ENCODE results near the gene C3orf49. TPM values are rescaled to one million over a fixed set of nuclear protein-coding genes. Genes with fewer than 3 reads are reported as not detected.

Gene C3orf49, protein sequence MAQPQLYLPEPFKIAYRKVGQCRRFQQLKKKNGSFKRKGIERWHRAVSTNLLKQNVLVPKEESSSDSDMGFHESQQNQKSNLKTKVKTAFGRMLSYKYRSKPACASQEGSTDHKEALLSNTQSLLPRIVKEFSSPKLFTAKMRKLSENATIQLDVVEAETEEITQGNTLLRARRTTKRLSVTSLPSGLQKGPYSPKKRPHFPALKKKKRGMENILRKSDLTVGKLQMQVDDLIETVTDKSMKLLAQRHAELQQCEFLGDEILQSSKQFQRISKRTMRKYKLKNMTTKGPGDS
- 0.19 TPM for polyA plus RNA-seq (2013, experiment 1 of 2; ENCODE audit: insufficient read length)
- polyA plus RNA-seq (2013, experiment 2 of 2; ENCODE audit: insufficient read length): not detected

DNA sequence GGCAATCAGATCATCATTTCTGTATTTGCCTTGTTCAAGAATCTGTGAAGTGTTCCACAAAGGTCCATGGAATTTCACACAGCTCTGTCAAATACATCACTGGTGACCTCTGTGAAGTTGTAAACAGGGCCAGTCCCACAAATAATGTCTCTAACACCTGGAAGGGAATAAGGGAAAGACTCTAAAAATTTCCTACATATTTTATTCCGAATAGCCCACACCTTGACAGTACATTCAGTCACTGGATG, at the start of gene C3orf49:
TSS of gene C3orf49 (plus strand) at position 149 of the 248 bp plus-strand sequence. CDS start 173 bp downstream, outside the sequence.
- DNase-seq: no peak

DNA sequence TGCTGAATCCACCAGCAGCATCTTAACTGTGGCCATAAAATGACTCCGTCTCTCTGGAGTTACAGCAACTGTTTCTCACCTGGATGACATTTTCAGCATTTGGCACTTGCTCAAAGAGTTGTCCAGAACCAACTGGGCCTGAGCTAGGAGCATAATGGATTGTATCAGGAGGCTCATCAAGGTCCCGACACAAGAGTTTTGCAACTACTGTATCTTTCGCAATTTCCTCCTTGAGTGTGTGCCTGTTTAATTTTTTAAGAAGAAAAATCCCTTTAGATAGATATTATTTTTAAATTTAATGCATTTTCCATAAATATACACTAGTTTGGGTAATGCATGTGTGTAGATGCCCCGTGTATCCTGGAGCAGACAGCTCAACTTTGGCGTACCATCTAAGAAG, 44.3 kb upstream of the C3orf49 start:
- no peak for DNase-seq

DNA sequence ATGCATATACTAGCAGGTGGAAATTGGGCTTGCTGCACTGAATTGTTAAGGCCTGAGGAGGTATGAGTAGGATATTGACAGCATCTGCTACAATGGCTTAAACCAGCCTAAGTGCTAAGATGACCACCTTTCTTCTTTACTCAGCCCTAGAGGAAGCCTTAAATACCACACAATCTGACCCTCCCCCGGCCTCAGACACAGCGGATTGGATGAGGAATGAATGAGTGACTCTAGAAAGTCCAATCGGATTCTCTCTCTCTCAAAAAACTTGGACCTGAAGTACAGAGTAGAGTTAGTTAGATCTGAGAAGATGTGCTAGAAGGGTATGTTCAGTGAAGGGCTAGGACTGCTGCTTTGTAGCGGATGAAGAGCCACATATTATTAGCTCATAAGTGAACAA, 39.9 kb upstream of the C3orf49 start:
- DNase-seq: no peak

DNA sequence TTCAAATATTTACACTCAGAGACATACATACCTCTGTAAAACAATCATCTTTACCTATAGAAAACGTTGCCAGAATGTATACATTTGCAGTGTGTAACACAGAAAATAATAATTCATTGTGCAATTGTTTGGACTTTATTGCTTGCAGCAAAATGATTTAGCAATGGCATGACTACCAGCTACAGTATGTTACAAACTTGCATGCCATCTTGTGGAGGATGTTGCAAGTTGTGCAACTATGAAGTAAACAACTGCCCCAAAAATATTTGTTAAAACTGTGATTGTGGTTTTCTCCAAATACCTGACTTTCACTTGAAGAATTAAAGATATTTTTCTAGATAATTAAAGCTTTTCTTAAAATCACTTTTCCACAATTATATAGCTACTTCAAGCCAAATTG, 27.1 kb upstream of the C3orf49 start:
- peak; percentile 63 for DNase-seq

DNA sequence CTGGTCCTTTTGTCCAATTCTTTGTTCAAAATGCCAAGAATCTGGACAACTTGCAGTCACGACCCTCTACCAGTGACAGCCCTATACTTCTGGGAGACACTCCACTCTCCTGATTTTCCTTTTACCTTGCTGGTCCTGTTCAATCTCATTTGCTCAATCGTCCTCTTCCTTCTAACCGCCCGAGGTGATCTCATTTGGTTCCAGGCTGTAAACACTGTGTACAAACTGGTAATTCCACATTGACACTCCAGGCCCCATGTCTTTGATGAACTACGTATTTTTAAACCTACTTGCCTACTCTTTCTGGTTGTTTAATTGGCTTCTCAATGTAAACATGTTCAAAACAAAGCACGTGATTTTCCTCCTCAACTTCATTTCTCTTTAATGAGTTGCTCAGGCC, 23.7 kb upstream of the C3orf49 start:
- no peak for DNase-seq

DNA sequence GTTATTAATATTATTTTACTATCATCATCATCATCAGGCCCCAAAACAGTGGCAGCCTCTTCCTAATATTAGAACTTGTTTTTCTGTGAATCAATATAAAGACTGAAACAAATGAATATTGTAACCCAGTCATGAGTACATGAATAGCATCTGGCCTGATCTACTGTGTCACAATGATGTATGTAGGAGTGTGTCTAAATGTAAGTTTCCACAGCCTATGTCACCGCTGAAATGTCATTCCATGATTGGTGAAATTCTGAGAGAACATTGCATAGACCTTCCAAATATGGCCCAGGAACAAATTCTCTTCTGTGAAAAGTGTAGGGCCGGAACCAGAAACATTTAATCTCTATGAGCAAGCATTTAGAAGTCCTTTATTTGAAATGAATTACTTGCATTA, 20.6 kb upstream of the C3orf49 start:
- DNase-seq: no peak

DNA sequence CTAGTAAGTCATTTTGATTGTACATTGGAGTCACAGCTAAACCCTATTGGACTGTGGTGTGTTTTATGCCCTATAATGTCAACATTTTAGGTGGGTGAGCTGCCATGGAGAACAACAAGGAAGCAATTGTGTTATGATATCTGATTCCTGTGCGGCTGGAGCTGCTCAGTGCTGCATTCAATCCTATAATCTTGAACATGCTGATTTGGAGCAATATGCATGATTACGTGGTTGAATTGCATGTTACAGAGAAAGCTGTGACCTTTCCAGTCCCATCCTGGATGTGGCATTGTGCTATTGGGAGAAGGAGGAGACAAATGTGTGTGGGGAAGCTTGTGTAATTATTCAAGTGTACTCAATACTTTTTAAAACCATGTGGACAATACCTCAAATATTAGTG, 20.1 kb upstream of the C3orf49 start:
- no peak for DNase-seq

DNA sequence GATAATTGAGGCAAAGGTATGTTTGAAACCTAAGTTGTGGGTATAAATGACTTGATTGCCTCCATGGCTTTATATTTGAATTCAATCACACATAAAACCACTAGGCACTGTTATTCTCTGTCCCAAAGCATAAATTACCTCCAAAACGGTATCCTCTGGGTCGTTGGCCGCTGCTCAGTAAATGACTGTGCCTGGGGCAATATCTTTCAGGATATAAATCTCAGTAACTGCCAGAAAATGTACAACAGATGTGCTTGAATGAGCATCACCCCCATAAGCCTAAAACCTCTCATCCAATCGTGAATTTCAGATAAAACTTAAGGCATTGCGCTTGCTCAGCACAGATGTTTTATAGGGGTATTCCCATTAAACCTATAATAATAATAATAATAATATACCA, 19.0 kb upstream of the C3orf49 start:
- DNase-seq: no peak

DNA sequence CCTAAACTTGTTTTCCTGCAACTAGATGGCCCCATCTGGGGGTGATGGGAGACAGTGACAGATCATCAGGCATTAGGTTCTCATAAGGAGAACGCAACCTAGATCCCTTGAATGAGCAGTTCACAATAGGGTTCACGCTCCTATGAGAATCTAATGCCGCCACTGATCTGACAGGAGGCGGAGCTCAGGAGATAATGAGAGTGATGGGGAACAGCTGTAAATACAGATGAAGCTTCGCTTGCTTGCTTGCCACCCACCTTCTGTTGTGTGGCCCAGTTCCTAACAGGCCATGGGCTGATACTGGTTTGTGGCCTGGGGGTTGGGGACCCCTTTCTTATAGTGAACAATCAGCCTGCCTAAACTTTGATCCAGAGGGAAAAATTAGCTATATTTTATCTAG, 15.2 kb upstream of the C3orf49 start:
- DNase-seq: no peak

DNA sequence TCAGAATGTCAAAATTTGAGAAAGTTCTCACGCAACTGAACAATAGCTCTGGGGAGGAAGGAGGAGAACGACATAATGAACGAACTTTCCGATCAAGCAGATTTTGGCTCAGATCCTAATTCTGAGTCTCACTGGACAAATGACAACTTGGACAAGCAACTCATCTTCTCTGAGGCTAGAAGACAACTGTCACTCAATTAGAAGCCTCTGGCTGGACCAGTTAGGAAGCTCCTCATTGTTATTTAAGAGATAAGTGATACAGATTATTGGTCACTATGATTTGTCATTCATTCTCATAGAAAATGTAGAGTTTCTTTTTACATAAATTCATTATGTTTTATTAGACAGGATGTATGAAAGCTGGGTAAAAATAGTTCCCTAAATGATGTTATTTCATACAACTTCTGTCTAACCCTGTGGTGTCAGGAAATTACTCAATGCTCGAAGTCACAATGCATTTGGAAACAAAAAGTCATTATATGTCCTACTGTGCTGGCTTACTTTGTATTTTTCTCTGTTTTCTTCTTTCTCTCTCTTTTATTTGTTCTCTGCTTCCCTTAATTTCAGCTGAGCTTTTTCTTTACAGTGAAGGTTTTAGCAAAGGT, 11.0 kb upstream of the C3orf49 start:
- no peak for DNase-seq

DNA sequence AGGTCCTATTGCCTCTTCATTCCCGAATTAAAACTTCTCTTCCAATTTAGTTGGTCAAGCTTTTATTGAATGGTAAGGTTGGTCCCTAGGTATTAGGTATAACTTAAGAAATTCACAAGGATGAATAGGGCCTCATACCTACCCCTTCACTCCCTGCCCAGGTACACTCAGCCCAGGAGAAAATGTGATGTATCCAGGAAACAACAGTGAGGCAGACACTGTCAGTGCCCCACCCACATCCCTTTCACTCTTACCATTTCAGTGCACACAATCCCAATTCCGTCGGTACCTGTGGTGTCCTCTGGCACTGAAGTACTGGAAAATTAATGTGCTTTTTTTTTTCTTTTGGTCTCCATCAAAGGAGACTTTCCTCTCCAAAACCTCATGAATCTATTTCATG, 10.5 kb upstream of the C3orf49 start:
- DNase-seq: no peak

DNA sequence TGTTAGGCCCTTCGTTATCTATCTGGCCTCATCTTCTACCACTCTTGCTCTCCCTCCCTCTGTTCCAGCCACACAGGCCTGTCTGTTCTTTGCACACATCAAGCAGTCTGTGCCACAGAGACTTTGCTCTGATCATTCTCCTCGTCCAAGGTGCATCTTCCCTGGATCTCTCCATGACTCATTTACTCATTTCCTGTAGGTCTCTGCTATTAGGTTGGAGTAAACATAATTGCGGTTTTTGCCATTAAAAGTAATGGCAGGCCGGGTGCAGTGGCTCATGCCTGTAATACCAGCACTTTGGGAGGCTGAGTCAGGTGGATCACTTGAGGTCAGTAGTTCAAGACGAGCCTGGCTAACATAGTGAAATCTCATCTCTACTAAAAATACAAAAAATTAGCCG, 9.5 kb upstream of the C3orf49 start:
- no peak for DNase-seq

DNA sequence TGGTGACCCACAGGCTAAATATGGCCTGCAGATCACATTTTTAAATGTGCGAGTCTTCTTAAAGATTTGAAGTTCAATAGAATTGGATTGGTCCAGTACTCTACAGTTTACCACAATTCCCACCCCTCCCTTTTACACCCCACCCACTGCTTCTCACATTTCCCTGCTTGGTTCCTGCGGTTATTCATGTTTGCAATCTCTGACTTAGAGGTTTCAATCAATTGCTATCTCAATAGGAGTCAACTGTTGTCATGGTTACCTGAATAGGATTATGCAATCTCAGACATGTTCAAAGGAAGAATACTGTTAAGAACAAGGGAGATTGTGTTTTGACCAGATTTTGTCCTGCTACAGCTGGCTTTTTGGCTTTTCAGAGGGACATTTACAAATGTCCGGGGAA, 4.9 kb upstream of the C3orf49 start:
- DNase-seq: no peak

DNA sequence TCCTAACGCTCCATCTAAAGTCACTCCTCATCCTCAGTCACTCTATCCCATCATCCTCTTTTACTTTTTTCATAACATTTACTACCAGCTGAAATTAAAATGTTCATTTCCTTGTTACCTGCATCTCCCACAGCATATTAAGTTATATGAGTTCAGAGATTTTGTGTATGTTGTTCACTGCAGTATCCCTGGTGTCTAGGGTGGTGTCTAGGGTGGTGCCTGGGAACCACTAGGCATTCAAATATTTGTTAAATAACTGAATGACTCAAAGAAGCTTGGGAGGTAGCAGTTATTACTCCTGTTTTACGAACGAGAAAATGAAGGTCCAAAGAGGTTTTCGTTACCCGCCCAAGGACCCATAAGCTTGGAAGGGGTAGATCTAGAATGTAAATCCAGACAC, 1.9 kb upstream of the C3orf49 start:
- DNase-seq: no peak

DNA sequence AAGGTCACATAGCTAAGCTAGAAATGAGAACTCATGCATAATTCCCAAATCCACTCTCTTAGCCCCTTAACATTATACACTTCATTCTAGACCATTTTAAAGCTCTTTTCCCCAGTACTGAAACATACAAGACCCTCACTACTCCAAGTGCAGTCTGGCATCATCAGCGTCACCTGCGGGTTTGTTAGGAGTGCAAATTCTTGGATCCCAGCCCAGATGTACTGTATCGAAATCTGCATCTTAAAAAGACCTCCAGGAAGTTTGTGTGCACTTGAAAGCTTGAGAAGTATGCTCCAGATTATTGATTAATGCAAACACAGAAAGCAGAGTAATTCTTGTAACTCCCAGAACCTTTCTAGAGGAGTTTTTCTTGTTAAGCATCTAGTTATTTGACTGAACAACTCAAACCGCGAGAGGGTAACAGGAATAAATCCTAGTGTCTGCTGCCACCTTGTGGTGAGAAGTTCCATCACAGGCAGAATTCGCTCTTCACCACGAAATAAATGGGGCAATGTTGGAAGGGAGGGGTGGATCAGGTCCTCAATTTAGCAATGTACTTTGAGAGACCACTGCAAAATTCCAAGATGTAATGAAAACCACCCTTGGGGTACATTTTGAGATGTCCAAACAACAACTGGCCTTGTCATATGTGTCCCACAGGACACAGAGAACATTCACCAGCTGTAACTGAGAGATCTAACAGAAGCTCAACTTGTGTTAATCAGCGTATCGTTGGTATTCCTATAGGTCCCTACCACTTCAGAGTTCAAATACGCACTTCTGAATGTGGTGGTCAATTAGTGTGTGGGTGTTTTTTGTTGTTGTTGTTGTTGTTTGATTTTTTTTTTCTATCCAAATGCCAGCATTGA, 583 bp upstream of the C3orf49 start:
- peak; percentile 65 for DNase-seq

DNA sequence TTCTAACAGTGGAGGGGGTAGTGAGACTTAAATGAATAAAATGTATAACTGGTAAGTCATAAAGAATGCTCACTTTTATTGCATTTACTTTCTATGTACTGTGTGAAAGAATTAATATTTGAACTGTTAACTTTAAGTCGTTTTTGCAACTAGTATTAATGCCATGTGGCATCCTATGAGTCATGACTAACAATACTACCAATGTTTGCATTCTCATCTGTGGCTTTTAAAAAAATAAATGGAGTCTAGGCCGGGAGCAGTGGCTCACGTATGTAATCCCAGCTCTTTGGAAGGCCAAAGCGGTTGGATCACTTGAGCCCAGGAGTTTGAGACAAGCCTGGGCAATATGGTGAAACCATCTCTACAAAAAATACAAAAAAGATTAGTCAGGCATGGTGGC, 5.2 kb downstream of the C3orf49 start:
- peak; percentile 87 for DNase-seq

DNA sequence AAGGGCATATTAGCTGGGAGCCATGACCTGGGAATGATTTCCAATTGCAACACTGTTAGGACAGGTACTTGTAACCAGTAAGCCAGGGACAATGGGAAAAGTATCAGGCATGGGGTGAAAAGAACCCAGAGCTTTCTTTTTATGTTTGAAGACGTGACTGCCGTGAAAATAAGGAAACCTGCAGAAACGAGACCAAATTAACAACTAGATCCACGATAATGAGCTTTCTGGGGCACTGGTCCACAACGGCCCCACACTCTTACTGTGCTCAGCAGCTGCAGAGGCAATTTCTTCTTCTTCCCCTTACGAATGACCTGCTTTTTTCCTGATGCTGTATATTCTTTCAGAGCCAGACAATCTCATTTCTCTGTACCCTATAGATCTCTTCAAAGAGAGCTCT, 11.4 kb downstream of the C3orf49 start:
- DNase-seq: no peak

DNA sequence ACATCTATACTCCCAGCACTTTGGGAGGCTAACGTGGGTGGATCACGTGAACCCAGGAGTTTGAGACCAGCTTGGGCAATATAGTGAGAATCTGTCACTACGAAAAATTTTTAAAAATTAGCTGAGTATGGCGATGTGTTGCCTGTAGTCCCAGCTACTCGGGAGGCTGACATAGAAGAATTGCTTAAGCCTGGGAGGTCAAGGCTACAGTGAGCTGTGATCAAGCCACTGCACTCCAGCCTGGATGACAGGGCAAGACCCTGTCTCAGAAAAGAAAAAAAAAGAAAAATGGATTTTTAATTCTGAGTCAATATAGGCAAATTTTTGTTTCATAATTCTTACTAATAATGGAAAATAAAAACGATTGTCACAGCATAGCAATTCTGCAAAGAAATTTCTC, 13.3 kb downstream of the C3orf49 start:
- no peak for DNase-seq

DNA sequence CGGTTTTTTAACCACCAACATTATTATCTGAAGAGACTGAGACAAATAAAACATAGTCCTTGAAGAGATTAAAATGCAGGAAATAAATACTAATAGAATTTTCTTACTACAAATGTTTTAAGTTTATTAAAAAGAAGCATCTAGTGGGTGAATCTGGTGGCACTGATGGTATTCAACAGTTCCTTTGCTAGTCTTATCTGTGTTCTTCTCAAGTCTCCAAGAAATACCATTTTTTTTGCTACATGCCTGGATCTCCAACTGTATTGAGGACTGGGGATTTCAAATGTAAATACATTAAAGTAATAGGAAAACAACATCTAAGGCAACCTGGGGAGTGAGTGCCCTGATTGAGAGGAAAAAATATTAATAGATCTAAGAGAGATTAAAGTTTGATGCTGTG, 22.6 kb downstream of the C3orf49 start:
- DNase-seq: no peak

DNA sequence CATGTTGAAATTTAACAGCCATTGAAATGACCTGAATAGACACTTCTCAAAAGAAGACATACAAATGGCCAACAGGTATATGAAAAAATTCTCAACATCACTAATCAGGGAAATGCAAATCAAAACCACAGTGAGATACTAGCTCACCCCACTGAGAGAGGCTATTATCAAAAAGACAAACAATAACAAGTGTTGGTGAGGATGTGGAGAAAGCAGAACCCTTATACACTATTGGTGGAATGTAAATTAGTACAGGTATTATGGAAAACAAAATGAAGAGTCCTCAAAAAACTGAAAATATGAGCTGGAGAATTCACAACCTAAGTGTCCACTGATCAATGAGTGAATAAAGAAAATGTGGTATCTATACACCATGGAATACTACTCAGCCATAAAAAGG, 23.0 kb downstream of the C3orf49 start:
- DNase-seq: no peak

DNA sequence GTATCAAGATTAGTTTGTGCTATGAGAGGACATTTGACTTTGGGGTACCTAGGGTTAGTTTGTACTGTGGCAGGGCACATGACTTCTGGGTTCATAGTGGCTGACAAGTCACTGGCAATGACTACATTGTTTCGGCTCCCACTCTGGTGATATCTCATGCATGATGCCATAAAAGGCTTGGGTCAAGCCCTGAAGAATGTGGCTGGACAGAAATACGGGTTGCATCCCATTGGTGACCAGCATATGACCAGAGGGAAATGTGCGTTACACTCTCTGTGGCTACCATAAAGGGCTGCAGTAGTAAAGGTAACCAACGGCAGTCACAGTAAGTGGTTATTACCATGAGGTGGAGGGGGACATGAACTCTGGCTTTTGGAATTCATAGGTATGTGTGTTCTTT, 26.1 kb downstream of the C3orf49 start:
- no peak for DNase-seq

DNA sequence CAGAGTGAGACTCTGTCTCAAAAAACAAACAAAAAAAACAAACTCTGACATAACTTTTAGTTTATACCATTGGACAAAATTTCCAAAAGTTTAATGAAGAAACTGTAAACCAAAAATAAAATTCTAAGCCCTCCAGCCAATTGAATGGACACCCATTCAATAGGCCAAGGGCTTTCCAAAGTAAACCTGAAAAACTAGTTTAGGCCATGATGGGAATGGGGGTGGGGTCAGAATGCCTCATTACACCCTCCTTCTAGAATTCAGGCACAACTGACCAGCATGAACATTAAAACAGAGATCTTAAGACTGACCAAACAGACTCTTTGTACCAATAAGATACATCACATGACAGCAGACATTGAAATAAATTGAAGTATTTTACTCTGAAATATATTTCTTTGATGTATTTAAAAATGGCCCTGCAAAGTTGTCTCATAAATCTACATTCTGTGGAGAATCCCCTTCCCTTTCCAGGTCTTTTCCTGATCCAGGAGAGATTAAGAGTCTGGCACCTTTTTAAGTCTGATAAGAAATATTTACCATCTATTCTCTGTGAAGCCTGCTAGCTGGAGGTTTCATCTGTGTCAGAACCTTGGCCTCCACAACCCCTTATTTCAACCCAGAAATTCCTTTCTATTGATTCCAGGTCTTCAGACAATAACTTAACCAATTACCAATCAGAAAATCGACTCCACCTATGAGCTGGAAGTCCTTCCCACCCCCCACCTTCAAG, 28.8 kb downstream of the C3orf49 start:
- DNase-seq: no peak

DNA sequence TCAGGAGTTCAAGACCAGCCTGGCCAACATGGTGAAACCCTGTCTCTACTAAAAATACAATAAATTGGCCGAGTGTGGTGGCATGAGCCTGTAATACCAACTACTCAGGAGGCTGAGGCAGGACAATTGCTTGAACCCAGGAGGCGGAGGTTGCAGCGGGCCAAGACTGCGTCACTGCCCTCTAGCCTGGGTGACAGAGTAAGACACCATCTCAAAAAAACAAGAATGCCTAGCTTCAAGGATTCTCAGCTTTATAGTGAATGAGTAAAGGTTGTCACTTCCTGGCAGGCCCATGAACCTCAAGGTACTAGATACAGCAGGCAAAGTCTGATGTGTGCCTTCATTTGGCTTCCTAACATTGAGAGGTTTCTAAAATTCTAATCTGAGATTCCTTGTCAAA, 30.1 kb downstream of the C3orf49 start:
- no peak for DNase-seq

All from fibroblast of skin of scalp (primary cell).